Endothelial cell of umbilical vein (primary cell): ENCODE data around the gene CFAP65. TPM values are rescaled to one million over a fixed set of nuclear protein-coding genes. Genes with fewer than 3 reads are reported as not detected.

Experiments used
- BruUV-seq: library from RNA; stranded (reverse); fragments of 400-500 nt; replicated peaks from 2 replicates; lab custom pipeline; 2021; lab: Mats Ljungman, UMichigan
- CTCF ChIA-PET: fragments of 300-600, 350-600 bp; sonication (Branson Sonifier 250); formaldehyde crosslinking; loops from one replicate; lab custom pipeline; 2021; ENCODE audit warnings: antibody characterized with exemption, inconsistent platforms; lab: Charles Lee
- POLR2A ChIA-PET: fragments of 300-600, 350-600 bp; sonication (Branson Sonifier 250); formaldehyde crosslinking; loops from one replicate; lab custom pipeline; 2021; ENCODE audit warnings: antibody characterized with exemption, inconsistent platforms; lab: Charles Lee
- DNase-seq: peaks from one replicate; pipeline ENCODE4 v3.0.0-alpha.2; 2011; ENCODE audit warnings: low read depth, low spot score
- FAIRE-seq: peaks from 2 replicates; lab custom pipeline; 2011; peaks lifted over from hg19 to GRCh38; lab: Jason Lieb, UNC
- H2AFZ ChIP-seq: 2 replicates; pipeline ENCODE4 v1.6.0; 2012; ENCODE audit warnings: low read depth, low read length, control low read depth, inconsistent platforms
- H3K27ac ChIP-seq: 2 replicates; pipeline ENCODE4 v1.5.1; 2011; ENCODE audit warnings: low read depth, mild to moderate bottlenecking, control low read depth, low read length, moderate library complexity; ENCODE audit not compliant: insufficient read depth
- H3K27me3 ChIP-seq, 2 experiments: 2 replicates each; pipeline versions ENCODE4 v1.6.0 to v1.6.1; 2011; ENCODE audit warnings: low read length in 2 of 2, mixed read lengths in 1 of 2; ENCODE audit not compliant: control insufficient read depth in 2 of 2, insufficient read depth in 2 of 2
- H3K36me3 ChIP-seq, 2 experiments: 2 replicates in 1 of 2; 3 replicates in 1 of 2; pipeline ENCODE4 v1.5.1; 2011; ENCODE audit warnings: low read length in 2 of 2, mild to moderate bottlenecking in 1 of 2, moderate library complexity in 1 of 2; ENCODE audit not compliant: control insufficient read depth in 2 of 2, insufficient read depth in 2 of 2; ENCODE audit errors: extremely low read depth in 1 of 2
- H3K4me1 ChIP-seq: 3 replicates; pipeline ENCODE4 v1.5.1; 2011; ENCODE audit warnings: mild to moderate bottlenecking, low read length; ENCODE audit not compliant: control insufficient read depth, insufficient read depth; ENCODE audit errors: extremely low read depth
- H3K4me2 ChIP-seq: 2 replicates; pipeline ENCODE4 v1.6.1; 2011; ENCODE audit warnings: low read length, control low read depth, mixed read lengths; ENCODE audit not compliant: insufficient read depth
- H3K4me3 ChIP-seq, 3 experiments: fragments of 200-600 bp in 1 of 3; sonication (generic), shearing (Covaris generic) in 1 of 3; replicated peaks in 1 of 3; 2 replicates each; pipeline ENCODE4 v1.5.1; 2011 to 2016; ENCODE audit warnings: control low read depth in 3 of 3, low read length in 3 of 3, mild to moderate bottlenecking in 2 of 3, inconsistent platforms in 1 of 3, low read depth in 1 of 3, moderate library complexity in 1 of 3; ENCODE audit not compliant: insufficient read depth in 1 of 3
- H3K79me2 ChIP-seq: 2 replicates; pipeline ENCODE4 v1.6.0; 2012; ENCODE audit warnings: low read length, inconsistent platforms; ENCODE audit not compliant: control insufficient read depth, insufficient read depth
- H3K9ac ChIP-seq: replicated peaks from 2 replicates; pipeline ENCODE3; 2011; ENCODE audit warnings: low read length, control low read depth; ENCODE audit not compliant: insufficient read depth; ENCODE audit errors: extremely low read depth
- H3K9me1 ChIP-seq: replicated peaks from 3 replicates; pipeline ENCODE4 v1.6.0; 2011; ENCODE audit warnings: mild to moderate bottlenecking, low read length; ENCODE audit not compliant: control insufficient read depth, insufficient read depth; ENCODE audit errors: extremely low read depth
- H3K9me3 ChIP-seq: replicated peaks from 2 replicates; pipeline ENCODE4 v1.5.1; 2012; ENCODE audit warnings: low read length, inconsistent platforms; ENCODE audit not compliant: control insufficient read depth, insufficient read depth
- H4K20me1 ChIP-seq: replicated peaks from 2 replicates; pipeline ENCODE3; 2011; ENCODE audit warnings: mild to moderate bottlenecking, low read length; ENCODE audit not compliant: control insufficient read depth, insufficient read depth; ENCODE audit errors: extremely low read depth
- CTCF ChIP-seq, 2 donors: IDR thresholded peaks; 1 replicate in 1 of 2; 2 replicates in 1 of 2; pipeline ENCODE4 v1.5.1; 2011; ENCODE audit warnings: low read length in 2 of 2, mild to moderate bottlenecking in 2 of 2, moderate library complexity in 2 of 2, control low read depth in 1 of 2, inconsistent platforms in 1 of 2, low read depth in 1 of 2; ENCODE audit not compliant: insufficient read depth in 1 of 2; ENCODE audit errors: extremely low read depth in 1 of 2
- EZH2 ChIP-seq: IDR thresholded peaks from 2 replicates; pipeline ENCODE4 v1.6.1; 2012; ENCODE audit warnings: borderline replicate concordance, low read depth, mild to moderate bottlenecking, moderate library complexity, low read length, inconsistent platforms; ENCODE audit not compliant: severe bottlenecking
- FOS ChIP-seq: IDR thresholded peaks from 2 replicates; pipeline ENCODE4 v1.6.1; 2011; ENCODE audit warnings: mild to moderate bottlenecking, low read length, moderate library complexity, borderline replicate concordance; ENCODE audit not compliant: insufficient read depth
- GATA2 ChIP-seq: IDR thresholded peaks from 2 replicates; pipeline ENCODE4 v1.7.0; 2011; ENCODE audit warnings: low read depth, mild to moderate bottlenecking, moderate library complexity, mixed read lengths, low read length; ENCODE audit not compliant: insufficient read length, insufficient read depth
- JUN ChIP-seq: IDR thresholded peaks from 2 replicates; pipeline ENCODE4 v1.6.1; 2011; ENCODE audit warnings: borderline replicate concordance, low read depth; ENCODE audit not compliant: insufficient read length, insufficient read depth
- MAX ChIP-seq: IDR thresholded peaks from 2 replicates; pipeline ENCODE4 v1.6.1; 2011; ENCODE audit not compliant: insufficient read depth, insufficient read length
- MYC ChIP-seq: IDR thresholded peaks from one replicate; pipeline ENCODE4 v1.6.1; 2011; ENCODE audit warnings: mild to moderate bottlenecking, low read depth, low read length
- POLR2A ChIP-seq: IDR thresholded peaks from 2 replicates; pipeline ENCODE4 v1.6.1; 2012; ENCODE audit warnings: low read depth, mild to moderate bottlenecking, control low read depth, low read length
- POLR2AphosphoS5 ChIP-seq: IDR thresholded peaks from 2 replicates; pipeline ENCODE4 v1.6.1; 2012; ENCODE audit warnings: low read depth, mild to moderate bottlenecking, control low read depth, low read length, moderate library complexity; ENCODE audit not compliant: insufficient read depth
- dilution Hi-C: fragments of 300-500 bp; cut with MboI; formaldehyde crosslinking; loops from one replicate; pipeline ENCODE4 v1.15.0; 2019; ENCODE audit warnings: low sequenced_read_pairs; ENCODE audit not compliant: extremely low pct_ligation_motif_present
- intact Hi-C: fragments of 100-400 bp; cut with micrococcal nuclease; formaldehyde crosslinking; loops from one replicate; pipeline ENCODE4 v1.10.0; 2022
- polyA plus RNA-seq, 4 experiments: library from polyadenylated mRNA; depleted of rRNA in 3 of 4; stranded (reverse) in 3 of 4; unstranded in 1 of 4; fragments of >200 nt; gene quantifications; 2 replicates each; pipeline versions ENCODE4 v1.2.1 to v1.2.3, GENCODE V29; 2011 to 2012; ENCODE audit warnings: missing spikeins in 1 of 4
- total RNA-seq: library from RNA; stranded (reverse); gene quantifications from 2 replicates; pipeline ENCODE4 v1.2.3, GENCODE V29; 2021

The CFAP65 gene
- total and polyA plus RNA-seq, 2 donors (not counting 3 experiments of a cell fraction or from before 2014, with no cell fraction given), result 0.03 TPM; not detected in 1

GRCh38 chr2:219035942-219036341 is 5.4 kb downstream of the CFAP65 start:
- ChIA-PET CTCF (interaction anchor here (1.3 kb wide), 1 partner anchor 119 kb away, joined by 7 read pairs; no protein-coding TSS in a partner anchor), POLR2A (no interaction called here)
- Histone ChIP-seq H3K9me1 (no peaks in the 10 kb centered on the region), H3K27me3 (peaks cover 24 to 25% of the 10 kb centered on the region in 2 experiments), H3K27ac (no peak overlapping the region), H3K4me2 (no peak overlapping the region), H4K20me1 (no peaks in the 10 kb centered on the region), H3K9me3 (no peaks in the 10 kb centered on the region), H3K36me3 (no peaks in the 10 kb centered on the region), H3K9ac (no peak overlapping the region), H3K4me1 (no peaks in the 10 kb centered on the region), H2AFZ (no peak overlapping the region), H3K4me3 (no peak overlapping the region), H3K79me2 (no peaks in the 10 kb centered on the region)
- intact Hi-C loops (no loop called here), dilution Hi-C loops (no loop called here)
- FAIRE-seq (no peak), DNase-seq (no peak)
- no TSS peak for BruUV-seq
- TF ChIP-seq EZH2 (no peak), FOS (no peak), JUN (no peak), GATA2 (no peak), CTCF (IDR thresholded peaks at IDR 0.05; ENCODE audit: extremely low read depth in 1 of 2, insufficient read depth in 1 of 2, low read depth in 1 of 2, low read length in 2 of 2) (no peak), POLR2AphosphoS5 (no peak), POLR2A (no peak), MAX (no peak), MYC (no peak)
